GM19324 (cell line): ENCODE results near the gene POLN.

Source experiments
- ATAC-seq: cut with Tn5 transposase; IDR thresholded peaks from one replicate; pipeline ENCODE4 v1.9.1; 2021; ENCODE audit warnings: mild to moderate bottlenecking, moderate library complexity; ENCODE audit not compliant: unreplicated experiment, low FRiP score

The POLN gene

GRCh38 chr4:2241410-2242353, at the start of gene POLN, which contains the start of gene HAUS3:
Gene POLN (minus strand): TSS chr4:2242121. CDS start chr4:2229231, 12,890 bp downstream.
Gene HAUS3 (minus strand): TSS chr4:2242121. CDS start chr4:2240946, 1,175 bp downstream.
- ATAC-seq: peak; percentile 93

GRCh38 chr4:2290974-2291704, 49.2 kb upstream of the POLN start:
- no peak for ATAC-seq

- ATAC-seq: no peak
Measured at GRCh38 chr4:2290488-2290887, 48.6 kb upstream of the POLN start.

GRCh38 chr4:2289955-2290333, 48.0 kb upstream of the POLN start:
- ATAC-seq: no peak

GRCh38 chr4:2289311-2289954, 47.5 kb upstream of the POLN start:
- ATAC-seq: no peak

- no peak for ATAC-seq
Measured at GRCh38 chr4:2288051-2288541, 46.2 kb upstream of the POLN start.

- no peak for ATAC-seq
Measured at GRCh38 chr4:2287594-2287915, 45.6 kb upstream of the POLN start.

GRCh38 chr4:2286904-2287593, 45.1 kb upstream of the POLN start:
- ATAC-seq: no peak

GRCh38 chr4:2285613-2286381, 43.9 kb upstream of the POLN start:
- ATAC-seq: no peak

GRCh38 chr4:2284934-2285612, 43.2 kb upstream of the POLN start:
- no peak for ATAC-seq

GRCh38 chr4:2284161-2284933, 42.4 kb upstream of the POLN start:
- no peak for ATAC-seq

GRCh38 chr4:2283199-2283711, 41.3 kb upstream of the POLN start:
- no peak for ATAC-seq

- peak; percentile 79 for ATAC-seq
Measured at GRCh38 chr4:2281575-2282343, 39.8 kb upstream of the POLN start.

- no peak for ATAC-seq
Measured at GRCh38 chr4:2280531-2281300, 38.8 kb upstream of the POLN start.

- no peak for ATAC-seq
Measured at GRCh38 chr4:2277956-2278355, 36.0 kb upstream of the POLN start.

- ATAC-seq: no peak
Measured at GRCh38 chr4:2276581-2277325, 34.8 kb upstream of the POLN start.
